ENCODE data around the gene TM4SF1.
"Not testable (repeated sequence)": the region's sequence is repeated elsewhere in the genome, so short reads cannot be mapped to it uniquely, and the experiment has no call there.

TM4SF1 gene

GRCh38 chr3:149337486-149337885 is 40.0 kb downstream of the TM4SF1 start:
- DNase-seq, result not testable (repeated sequence)

- DNase-seq, result no peak
Observed at GRCh38 chr3:149336925-149337324, 40.5 kb downstream of the TM4SF1 start.

- no peak for DNase-seq
Observed at GRCh38 chr3:149333176-149333859, 44.1 kb downstream of the TM4SF1 start, which contains the start of gene TM4SF18. Gene TM4SF18 (minus strand): TSS chr3:149333636. CDS start chr3:149333382, 254 bp downstream.

GRCh38 chr3:149332771-149333170 is 44.7 kb downstream of the TM4SF1 start:
- no peak for DNase-seq

GRCh38 chr3:149332227-149332765 is 45.2 kb downstream of the TM4SF1 start:
- no peak for DNase-seq

GRCh38 chr3:149331396-149331795 is 46.1 kb downstream of the TM4SF1 start:
- DNase-seq, result no peak

GRCh38 chr3:149330609-149331331 is 46.7 kb downstream of the TM4SF1 start:
- DNase-seq, result no peak

- no peak for DNase-seq
Observed at GRCh38 chr3:149327156-149327555, 50.3 kb downstream of the TM4SF1 start.

- DNase-seq, result no peak
Observed at GRCh38 chr3:149325581-149325980, 51.9 kb downstream of the TM4SF1 start.

- DNase-seq, result no peak
Observed at GRCh38 chr3:149324332-149324731, 53.1 kb downstream of the TM4SF1 start.

GRCh38 chr3:149321640-149322039 is 55.8 kb downstream of the TM4SF1 start:
- no peak for DNase-seq

GRCh38 chr3:149321136-149321535 is 56.3 kb downstream of the TM4SF1 start:
- DNase-seq, result no peak

- no peak for DNase-seq
Observed at GRCh38 chr3:149319750-149320149, 57.7 kb downstream of the TM4SF1 start.
